Measurements from ENCODE around the gene TEX22.

TEX22 gene

DNA sequence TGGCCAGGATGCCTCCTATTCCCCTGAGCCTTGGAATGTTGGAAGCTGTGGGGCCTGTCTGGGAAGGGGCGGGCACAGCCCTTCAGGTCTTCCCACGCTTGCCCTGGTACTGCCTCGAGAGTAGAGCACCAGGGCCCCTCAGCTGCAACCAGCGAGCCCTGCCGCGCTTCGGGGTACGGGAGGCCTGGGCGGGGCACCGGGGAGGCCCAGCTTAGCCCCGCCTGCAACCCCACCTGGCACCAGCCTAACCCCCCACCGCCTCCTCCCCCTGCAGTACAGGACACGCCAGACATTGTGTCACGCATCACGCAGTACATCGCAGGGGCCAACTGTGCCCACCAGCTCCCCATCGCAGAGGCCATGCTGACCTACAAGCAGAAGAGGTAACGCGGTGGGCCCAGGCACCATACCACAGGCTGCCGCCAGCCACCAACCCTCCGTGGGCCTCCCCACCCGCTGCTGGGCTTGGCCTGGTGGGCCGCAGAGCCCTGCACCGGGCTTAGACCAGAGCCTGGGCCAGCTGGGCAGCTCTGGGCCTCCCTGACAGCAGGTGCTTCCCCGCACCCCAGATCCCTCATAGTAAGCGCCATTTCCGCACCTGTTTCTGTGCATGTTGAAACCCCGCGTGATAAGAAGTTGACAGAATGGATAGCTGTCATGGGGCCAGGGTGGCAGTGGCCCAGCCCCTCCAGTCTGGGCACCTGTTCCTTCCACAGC is 13.6 kb upstream of the TEX22 start:
- no peak for DNase-seq (ENCODE audit: low read depth in 2 of 2)

DNA sequence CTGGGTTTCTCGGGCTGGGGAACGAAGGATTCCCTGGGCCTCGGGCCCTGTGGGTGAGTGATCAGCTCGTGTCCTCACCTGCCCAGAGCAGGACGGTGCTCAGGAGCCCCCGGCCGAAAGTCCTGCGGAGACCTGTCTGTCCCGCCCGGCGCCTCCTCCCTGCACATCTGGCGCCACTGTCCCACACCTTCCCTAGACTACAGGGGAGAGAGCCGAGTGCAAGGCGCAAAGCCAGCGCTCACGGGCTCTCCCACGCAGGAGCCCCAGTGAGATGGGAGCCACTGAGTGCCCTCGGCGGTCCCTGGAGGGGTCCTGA is 13.1 kb upstream of the TEX22 start:
- no peak for DNase-seq (ENCODE audit: low read depth in 2 of 2)

DNA sequence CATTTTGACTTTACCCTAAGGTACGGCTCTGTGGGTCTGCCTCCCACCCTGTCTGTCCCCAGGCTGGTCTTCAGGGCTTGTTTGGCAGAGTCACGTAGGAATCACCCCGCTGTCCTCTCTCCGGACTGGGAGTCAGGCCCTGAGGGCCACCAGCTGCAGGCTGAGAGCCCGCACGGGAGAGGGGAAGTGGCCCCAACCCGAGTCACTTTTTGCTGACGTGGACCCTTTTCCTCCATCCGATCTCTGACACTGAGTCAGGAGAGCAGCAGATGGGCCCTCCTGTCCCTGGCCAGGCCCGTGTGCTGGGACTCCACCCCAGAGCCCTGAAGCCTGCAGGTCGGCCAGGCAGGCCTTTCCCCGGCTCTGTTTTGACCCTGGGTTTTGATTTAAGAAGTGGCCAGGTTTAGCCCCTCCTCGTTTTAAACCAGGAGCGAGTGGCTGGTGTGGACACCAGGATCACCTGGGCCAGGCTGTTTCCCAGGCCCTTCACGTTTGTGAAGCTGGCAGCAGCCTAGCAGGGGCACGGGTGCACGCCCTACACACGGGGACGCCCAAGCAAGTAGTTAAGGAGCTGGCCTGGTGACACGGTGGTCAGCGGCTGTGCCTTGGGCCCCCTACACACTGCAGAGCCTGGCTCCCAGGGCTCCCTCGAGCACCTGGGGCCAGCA is 12.5 kb upstream of the TEX22 start:
- no peak for DNase-seq (ENCODE audit: low read depth in 2 of 2)

DNA sequence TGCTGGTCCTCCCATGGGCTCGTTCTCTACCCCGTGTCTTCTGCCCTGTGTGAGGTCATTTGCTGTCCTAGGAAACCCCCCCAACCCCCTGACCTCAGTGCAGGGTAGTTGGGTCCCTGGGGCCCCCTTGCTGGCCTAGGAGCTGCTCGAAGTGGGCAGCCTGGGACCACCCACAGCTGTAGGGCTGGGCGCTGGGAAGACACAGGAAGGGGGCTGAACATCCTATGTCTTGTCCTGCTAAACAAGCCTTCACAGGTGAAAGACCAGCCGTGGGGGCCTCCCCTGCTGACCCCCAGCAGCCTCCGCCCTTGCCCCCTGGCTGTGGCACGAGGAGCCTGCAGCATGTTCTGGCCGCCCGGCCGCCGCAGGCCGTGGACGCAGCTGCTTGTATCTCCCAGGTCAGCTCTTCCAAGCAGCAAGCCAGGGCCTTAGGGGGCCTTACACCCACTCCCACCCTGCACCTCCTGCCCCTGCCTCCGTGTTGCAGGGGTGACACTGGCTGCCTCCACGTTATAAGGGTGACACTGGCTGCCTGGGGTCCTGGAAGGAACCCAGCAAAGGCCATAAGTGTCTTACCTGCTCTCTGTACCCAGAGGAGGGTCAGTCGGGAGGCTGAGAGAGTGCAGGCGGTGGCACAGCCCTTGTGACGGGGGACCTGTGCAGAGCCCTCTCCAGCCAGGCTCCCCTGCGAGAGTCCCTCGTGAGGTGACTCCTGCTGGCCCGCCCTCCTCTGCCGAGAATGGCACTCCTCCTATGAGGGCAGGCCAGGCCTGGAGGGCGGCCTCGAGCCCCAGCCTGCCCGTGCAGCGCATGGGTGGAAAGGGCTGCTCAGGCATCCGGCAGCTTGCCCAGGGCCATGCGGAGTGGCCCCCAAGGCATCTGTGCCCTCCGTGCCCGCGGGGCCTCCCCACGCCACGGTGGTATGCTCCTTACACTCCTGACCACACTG is 11.5 kb upstream of the TEX22 start:
- DNase-seq (ENCODE audit: low read depth in 2 of 2), result no peak

DNA sequence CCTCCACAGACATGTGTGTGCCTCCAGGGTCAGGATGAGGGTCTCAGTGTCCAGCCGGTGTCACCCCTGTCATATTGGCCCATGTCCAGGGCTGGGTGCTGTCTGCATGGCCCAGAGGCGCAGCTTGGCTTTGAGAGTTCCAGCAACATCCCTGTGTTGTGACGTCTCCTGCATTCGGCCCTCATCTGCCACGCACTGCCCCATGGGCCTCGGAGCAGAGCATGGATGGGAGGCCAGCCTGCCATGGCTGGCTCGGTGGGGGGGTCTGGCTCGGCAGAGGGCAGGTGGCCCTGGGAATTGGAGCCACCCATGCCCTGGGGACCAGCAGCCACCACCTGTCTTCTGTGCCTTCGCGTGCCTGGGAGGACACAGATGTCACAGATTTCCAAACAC is 10.8 kb upstream of the TEX22 start:
- no peak for DNase-seq (ENCODE audit: low read depth in 2 of 2)

DNA sequence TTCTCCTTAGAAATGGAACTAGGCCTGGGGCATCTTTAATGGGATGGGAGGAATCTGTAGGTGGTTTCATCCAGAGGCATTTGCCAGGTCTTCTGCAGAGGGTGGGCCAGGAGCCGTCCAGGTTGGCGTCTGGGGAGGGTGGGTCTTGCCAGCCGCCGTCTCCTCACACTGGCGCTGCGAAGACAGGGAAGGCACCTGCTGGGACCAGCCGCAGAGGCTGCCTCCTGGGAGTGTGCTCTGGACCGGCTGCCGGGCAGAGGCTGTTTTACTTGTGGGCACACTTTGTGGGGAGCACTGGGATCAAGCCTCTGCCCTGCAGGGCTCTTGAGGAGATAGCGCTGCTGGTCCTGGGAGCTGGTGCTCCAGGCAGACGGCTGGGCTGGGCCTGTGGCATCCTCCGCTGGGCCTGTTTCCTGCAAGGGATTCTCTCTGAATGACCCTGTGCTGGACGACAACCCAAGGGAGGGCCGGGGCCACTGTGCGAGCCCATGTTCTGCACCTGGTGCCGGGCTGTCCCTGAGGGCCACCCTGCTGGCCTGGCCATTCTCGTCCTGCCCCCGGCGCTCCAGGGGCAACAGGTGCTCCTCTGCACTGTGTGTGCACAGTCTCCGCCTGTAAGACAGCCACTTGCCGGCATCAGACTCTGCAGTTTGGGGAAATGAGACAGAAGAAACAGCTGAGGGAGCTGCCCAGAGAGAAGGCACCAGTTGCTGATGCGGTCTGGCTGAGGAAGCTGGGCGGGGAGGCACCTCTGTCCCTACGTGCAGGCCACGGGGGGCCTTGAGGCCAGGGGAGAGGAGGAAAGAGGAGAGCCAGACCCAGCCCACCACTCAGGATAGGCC is 10.0 kb upstream of the TEX22 start:
- no peak for DNase-seq (ENCODE audit: low read depth in 2 of 2)

DNA sequence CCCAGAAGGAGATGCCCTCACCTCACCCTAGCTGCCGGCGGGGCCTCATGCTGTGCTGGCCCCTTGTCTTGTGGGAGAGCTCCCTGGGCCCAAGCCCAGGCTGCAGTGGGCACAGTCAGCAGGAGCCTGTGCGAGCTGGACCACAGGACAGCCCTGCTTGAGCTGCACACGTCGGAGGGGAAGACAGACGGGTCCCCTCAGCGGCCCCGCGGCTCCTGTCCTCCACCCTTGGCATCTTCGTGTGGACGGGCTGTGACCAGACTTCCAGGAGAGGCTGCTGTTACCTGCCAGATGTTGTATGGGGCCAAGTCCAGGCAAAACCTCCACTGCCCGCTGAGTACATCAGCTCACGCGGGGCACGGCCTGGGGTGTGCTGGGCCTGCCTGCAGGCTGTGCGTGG is 9.4 kb upstream of the TEX22 start:
- DNase-seq (ENCODE audit: low read depth in 2 of 2), result no peak

DNA sequence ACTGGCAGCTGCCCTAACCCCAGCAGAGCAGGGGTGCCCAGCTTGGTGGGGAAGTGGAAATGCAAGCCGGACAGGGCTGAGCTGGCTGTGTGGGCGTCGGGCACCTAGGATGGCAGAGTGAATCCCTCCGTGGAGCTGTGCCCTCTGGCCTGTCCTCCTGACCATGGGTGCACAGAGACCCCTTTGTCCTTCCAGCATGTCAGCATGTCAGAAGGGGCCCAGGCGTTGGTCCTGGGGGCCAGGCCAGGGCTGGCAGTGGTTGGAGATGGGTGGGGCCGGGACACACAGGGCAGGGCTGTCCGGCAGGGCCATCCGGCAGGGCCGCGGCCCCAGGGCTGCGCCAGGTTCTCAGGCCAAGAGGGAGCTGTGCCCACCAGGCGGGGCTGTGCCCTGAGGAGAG is 8.8 kb upstream of the TEX22 start:
- DNase-seq (ENCODE audit: low read depth in 2 of 2), result no peak

DNA sequence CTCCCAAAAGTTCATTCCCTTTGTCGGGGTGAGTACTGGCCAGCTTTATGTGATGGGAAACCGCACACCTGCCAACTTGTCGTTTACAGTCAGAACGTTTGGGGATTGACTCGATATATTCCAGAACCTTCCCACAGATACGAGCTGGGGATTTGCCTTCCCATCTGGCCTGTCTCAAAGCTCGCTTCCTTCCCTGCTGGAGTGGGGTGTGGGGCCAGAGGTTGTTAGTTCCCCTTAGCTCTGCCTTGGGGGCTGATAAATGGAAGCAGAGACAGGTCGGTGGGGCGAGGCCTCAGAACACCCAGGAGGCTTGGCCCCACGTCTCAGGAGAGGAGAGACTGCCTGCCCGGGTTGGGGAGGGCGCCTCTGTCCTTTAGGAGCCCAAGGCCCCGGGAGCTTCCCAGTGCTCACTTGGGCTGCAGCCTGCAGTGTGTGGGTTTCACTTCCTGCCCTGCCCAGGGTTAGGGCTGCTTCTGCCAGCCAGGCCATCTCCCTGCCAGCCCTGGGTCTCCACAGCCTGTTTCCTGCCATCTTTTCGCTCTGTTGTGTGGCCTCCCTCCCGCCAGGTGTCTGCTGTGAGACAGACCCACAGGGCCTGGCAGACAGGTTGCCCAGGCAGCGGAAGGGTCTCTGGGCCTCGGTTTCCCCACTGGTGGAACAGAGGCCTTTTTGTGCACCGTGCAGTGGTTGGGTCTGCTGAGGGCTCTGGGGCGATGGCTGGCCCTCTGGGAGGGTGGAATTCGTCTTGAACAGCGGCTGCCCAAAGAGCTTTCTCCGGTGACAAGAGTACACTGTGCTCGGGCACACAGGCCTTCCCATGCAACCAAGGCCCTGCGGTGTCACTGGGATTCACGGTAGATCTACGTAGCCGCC is 8.1 kb upstream of the TEX22 start:
- DNase-seq (ENCODE audit: low read depth in 2 of 2), result no peak

DNA sequence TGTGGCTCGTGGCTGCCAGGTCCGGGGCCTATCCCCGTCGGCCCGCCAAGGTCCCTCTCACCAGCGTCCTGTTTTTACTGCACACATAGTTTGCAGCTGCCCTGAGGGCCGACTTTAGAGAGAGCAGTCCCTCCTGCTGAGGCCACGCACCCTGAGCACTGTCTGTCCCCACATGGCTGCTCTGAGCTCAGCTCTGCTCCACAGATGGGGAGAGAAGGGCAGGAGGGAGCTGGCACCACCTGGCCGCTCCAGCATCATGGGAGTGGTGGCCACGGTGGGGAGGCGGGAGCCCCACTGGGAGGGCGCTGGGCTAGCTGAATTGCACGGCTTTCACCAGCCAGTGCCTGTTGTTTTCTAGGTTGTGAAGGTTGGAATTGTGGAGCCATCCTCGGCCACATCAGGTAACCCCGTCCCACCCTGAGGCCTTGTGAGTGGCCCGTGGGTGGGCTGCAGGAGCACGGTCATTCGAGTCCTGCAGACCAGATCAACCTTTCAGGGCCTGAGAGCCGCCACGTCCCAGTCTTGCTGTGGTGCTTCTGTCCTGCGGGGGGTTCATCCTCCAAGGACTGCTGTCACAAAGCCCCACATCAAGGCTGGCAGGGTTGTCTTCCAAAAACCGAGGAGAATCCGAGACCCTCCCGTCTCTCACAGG is 7.4 kb upstream of the TEX22 start:
- no peak for DNase-seq (ENCODE audit: low read depth in 2 of 2)

DNA sequence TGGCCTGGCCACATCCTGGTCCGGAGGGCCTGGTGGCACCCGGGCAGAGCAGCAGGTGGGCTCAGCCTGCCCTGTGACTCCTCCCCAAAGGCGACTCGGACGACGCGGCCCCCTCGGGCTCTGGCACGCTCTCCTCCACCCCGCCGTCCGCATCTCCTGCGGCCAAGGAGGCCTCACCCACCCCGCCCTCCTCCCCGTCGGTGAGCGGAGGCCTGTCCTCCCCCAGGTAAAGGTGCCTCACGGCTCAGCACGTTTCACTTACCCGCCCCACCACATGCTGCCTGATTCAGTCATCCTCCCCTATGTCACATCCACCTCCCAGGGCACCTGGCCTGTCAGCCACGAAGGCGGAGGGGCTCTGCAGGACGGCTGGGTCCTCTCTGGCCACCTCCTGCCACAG is 6.8 kb upstream of the TEX22 start:
- no peak for DNase-seq (ENCODE audit: low read depth in 2 of 2)

DNA sequence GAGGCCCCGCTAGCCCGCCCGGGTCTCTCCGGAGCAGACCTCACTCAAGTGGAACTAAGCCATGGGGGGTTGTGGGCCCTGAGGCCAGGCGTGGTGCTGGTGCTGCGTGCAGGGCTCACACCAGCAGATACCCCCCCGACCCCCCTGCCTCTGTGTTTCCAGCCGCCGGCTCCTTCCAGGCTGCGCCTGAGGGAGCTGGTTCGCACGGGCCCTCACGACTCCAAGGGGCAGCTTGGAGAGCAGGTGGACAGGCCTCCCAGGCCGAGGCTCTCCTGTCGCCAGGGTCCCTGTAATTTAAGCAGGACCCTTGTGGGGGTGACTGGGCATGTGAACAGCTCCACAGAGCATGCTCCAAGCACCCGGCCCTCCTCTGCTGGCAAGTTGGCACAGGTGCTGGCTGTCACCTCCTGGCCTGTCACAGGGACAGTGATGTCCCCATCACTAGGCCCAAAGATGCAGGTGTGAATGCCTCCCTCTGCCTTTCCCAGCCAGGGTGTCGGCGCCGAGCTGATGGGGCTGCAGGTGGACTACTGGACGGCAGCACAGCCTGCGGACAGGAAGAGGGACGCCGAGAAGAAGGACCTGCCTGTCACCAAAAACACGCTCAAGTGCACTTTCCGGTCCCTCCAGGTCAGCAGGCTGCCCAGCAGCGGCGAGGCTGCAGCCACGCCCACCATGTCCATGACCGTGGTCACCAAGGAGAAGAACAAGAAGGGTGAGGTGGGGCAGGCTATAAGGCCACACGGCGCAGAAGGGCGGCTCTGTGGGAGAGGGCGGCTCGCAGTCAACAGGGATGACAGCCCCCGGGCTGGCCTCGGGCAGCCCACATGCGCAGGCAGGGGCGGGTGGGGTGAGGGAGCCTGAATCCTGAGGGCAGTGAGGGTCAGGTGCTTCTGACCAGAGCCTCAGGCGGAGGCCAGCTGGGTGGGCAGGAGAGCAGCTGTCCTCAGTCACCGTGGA is 5.9 kb upstream of the TEX22 start:
- no peak for DNase-seq (ENCODE audit: low read depth in 2 of 2)

DNA sequence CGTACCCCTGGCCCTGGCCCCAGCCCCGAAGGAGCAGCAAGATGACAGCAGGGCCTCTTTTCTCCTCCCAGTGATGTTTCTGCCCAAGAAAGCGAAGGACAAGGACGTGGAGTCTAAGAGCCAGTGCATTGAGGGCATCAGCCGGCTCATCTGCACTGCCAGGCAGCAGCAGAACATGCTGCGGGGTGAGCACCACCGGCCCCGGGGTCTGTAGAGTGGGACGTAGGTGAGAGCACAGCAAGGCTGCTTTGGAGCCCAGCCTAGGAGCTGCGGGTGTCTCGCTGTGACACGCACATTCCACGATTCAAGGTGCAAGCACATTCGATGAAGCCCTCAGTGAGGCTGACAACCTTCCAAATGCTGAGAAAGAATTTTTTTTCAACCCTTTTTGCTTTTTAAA is 5.2 kb upstream of the TEX22 start:
- DNase-seq (ENCODE audit: low read depth in 2 of 2), result no peak

DNA sequence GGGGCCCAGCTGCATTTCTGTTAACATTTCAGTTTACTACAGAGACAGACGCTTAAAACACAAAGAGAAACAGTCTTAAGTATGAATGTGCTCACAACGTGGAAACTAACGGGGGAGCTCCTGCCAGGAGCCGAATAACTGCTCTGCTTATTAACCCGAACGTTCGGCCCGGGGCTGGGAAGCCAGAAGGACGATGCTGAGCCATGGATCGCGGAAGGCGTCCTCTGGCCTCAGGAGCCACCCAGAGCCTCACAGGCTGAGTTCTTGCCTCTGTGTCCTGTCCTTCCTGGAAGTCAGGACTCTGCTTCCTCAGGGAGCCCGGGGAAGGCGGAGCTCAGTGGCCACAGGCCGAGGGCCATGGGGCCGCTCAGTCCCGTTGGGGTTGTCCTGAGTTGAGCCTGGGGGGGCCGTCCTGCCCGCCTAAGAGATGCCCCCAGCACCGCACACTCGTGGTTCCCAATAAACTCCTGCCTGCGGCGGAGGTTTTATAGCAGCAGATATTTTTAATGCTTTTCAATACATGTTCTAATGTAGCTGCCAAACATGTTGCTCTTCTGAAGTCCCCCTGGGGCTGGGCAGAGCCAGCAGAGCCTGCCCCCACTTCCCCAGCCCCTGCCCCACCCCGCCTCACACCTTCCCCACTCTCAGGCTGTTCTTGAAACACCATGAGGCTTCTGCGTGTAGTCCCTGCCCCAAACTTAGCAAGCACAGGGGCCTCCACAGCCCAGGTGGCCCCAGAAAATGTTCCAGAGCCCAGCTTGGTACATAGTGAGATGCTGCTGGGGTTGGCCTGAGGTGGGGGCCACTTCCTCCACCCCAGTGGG is 3.4 kb upstream of the TEX22 start:
- DNase-seq (ENCODE audit: low read depth in 2 of 2), result no peak

DNA sequence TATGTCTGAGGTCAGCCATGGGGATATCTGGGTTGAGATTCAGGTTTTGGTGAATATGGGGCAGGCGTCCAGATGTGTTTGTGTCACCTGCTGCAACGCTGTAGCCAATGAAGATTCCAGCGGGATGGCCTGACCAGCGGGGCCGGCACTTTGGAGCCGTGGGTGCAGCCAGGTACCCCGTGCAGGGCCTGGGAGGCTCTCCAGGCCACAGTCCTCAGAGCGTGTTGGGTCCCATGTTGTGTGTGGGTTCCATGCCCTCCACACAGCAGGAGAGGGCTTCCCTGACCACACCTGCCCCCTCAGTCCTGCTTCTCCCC is 2.8 kb upstream of the TEX22 start:
- no peak for DNase-seq (ENCODE audit: low read depth in 2 of 2)

DNA sequence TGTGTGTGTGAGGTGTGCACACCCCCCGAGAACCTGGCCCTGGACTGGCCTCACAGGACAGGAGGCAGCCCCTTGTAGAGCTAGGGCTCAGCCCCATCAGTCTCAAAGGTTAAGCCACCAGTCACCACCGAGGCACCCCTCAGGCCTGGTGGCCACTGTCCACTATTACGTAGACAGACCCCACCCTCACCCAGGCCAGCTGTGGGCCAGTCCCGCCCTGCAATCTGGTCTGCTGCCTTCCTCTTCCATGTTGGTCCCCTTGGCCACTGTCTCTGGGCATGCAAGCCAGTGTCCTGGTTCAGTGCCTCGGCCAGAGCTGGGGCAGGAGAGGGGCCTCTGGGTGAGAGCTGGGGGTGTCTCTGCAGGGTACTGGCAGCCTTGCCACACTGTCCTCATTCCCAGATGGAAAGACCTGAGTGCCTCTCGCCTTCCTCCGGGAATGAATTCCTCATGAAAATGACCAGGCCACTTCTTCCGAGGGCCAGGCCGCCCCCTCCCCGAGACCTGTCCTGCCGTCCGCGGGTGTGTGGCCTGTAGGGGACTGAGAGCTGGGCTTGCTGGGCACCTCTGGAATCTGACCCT is 897 bp upstream of the TEX22 start:
- DNase-seq (ENCODE audit: low read depth in 2 of 2), result no peak

DNA sequence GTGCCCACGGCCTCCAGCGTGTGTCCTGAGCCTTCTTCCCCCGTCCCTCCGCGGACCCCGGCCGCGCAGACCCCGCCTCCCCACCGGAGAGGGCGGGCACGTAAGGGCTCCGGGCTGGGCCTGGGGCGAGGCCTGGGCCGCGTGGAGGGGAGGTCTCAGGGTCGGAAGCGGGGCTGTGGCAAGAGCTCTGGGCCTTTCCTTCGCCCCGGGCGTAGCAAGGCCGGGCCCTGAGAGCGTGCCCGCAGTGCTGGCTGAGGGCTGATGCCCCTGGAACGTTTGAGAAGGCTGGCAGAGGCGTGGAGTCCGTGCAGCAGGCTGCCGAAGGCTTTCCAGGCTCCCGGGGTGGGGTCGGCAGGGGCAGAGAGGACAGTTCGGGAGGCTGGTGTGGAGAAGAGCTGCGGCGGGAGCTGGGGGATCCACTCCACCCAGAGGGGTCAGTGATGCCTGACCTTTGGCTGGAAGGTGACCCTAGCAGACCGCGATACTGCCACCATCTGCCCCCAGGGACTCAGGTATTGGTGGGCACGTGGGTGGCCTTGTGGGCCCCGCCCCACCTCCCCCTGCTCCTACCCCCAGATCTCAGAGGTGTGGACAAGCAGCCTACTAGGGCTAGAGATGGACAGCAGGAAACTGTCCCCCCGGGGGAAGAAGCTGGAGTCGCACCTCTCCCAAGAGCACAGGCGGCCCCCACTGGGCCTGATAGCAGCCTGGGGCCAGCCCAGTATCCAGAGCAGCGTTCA is 558 bp downstream of the TEX22 start:
- DNase-seq (ENCODE audit: low read depth in 2 of 2), result no peak

DNA sequence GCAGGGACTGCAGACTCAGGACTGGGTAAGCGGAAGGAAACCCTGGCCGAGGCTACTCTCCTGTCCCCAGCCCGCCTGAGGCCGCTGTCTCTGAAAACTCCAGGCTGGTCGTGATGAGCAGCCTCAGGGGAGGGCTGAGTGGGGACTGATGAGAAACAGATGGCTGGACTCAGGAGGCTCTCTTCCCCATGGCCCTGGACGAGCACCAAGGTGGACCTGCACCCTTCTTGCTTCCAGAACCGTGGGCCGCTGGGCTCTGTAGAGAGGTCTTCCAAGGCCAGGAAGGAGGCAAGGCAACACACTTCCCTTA is 1.1 kb downstream of the TEX22 start:
- no peak for DNase-seq (ENCODE audit: low read depth in 2 of 2)

All from stimulated activated CD4-positive, alpha-beta T cell treated with anti-CD3 and anti-CD28 coated beads, Interleukin-15, amount 100 ng/mL, for 48 hours (primary cell).